GM19351 (cell line): ENCODE measurements around the gene TMCC3.
"Not testable (repeated sequence)": the region's sequence is repeated elsewhere in the genome, so short reads cannot be mapped to it uniquely, and the experiment has no call there.

Source experiments
- ATAC-seq: cut with Tn5 transposase; IDR thresholded peaks from one replicate; pipeline ENCODE4 v1.9.1; 2021; ENCODE audit warnings: mild to moderate bottlenecking, moderate library complexity; ENCODE audit not compliant: unreplicated experiment

TMCC3 gene

DNA sequence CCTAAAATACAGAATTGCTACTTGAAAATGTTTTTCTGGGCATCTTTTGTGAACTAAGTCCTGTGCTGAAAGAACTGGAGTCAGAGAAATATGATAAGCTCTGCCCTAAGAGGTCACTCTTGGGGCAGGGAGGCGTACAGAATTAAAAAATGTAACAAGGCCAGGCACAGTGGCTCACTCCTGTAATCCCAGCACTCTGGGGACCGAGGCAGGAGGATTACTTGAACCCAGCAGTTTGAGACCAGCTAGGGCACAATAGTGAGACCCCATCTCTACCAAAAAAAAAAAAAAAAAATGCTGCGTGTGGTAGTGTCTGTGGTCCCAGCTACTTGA is 46.0 kb downstream of the TMCC3 start:
- ATAC-seq, result no peak

DNA sequence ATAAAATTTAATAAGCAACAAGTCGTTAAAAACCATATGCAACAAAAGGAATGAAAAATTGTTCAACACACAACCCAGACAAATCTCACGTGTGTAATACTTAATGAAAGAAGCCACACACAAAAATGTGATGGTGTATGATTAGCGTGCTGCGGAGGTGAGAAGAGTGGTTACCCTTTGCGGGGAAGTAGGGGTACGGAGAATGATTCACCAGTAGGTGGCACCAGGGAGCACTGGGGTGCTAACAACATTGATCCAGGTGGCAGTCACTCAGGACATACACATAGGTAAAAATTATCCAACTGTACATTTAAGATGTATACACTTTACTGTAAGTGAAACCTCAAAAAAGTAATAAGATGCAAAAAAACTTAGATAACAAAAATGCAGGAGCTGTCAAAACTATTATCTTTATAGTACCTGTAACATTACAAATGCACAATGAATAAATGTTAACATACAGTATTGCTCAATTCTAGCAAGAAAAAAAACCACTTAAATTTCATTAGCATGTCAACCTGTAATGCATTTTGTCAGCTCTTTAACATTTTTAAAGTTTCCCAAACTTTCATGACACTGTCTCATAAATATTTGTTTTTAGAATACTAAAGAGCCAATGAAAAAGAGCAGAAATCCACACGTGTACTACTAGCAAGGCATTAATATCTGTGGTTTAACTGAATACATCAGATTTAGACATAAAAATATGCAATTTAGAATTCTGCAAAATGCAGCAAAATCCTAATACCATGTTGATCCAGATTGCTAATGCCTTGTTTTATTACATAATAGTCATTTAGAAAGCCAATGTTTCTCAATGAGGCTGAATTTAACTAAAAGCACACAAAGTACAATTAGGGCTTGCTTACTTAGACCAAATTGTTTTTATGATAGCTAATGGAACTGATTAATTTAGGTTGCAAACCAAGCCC is 46.7 kb downstream of the TMCC3 start:
- ATAC-seq, result no peak

DNA sequence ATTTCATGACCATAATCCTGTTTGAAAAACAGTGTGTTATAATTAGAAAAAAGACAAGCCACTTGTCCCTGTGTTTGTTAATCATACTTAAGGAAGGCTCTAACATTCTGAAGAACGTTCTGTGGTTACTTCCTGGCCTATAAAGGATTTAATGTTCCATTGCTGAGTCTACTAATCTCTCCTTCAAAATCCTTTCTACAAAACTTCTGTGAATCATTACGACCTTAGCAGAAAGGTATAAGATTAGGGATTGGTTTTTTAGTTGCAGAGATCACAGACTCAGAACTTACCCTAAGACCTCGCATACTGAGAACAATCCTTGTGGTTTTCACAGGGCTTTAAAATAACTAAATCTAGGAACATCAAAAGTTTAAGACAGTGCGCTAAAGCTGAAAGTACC is 48.3 kb downstream of the TMCC3 start:
- no peak for ATAC-seq

DNA sequence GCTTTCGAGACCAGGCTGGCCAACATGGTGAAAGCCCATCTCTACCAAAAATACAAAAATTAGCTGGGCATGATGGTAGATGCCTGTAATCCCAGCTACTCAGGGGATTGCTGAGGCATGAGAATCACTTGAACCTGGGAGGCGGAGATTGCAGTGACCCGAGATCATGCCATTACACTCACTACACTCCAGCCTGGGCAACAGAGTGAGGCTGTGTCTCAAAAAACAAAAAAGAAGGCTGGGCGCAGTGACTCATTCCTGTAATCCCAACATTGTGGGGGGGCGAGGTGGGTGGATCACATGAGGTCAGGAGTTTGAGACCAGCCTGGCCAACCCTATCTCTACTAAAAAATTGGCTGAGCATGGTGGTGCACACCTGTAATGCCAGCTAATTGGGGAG is 49.0 kb downstream of the TMCC3 start:
- not testable (repeated sequence) for ATAC-seq

DNA sequence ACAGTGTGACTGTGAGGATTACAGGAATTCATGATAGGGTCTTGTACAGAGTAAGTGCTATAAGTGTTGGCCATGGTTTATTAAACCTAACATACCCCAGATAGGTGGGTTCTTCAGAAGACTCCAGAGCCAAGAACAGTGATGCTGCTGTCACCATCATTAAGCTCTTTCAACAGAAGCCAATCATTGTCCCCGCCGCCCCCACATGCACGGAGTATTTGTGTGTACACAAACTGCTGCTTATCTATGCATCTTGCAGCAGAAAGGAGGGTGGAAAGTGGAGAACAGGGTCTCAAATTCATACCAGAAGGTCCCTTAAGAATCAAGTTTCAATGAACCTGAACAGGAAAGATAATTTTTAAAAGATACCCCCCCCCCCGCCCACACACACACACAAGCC is 51.2 kb downstream of the TMCC3 start:
- ATAC-seq, result no peak

DNA sequence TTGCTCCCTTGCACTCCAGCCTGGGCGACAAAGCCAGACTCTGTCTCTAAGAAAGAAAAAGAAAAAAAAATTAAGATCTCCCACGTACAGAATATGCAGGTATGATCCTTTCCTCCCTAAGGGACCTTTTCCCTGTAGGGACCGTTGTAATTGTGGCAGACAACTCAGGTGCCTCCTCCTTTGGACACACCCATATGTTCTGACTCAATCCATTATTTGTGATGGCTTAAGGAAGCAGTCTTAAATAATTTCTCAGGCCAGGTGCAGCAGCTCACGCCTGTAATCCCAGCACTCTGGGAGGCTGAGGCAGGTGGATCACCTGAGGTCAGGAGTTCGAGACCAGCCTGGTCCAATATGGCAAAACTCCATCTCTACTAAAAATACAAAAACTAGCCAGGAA is 53.1 kb downstream of the TMCC3 start:
- ATAC-seq, result no peak

DNA sequence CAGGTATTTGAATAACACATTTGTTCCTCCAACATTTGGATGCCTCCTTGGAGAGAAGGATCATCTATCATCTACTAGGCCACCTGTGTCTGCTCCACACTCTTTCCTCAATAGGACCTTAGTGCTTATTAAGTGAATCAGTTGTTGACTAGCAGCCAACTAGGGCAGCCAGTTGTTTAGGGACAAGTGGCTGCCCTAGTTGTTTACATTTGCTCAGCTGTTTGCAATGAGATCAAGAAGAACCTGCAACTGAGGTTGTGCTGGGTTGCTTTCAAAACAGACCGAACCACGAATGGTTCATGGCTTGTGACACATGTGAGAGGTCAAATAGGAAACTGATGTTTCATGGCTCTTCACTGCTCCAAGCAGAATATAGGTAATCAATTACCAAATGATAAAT is 53.8 kb downstream of the TMCC3 start:
- ATAC-seq, result no peak

DNA sequence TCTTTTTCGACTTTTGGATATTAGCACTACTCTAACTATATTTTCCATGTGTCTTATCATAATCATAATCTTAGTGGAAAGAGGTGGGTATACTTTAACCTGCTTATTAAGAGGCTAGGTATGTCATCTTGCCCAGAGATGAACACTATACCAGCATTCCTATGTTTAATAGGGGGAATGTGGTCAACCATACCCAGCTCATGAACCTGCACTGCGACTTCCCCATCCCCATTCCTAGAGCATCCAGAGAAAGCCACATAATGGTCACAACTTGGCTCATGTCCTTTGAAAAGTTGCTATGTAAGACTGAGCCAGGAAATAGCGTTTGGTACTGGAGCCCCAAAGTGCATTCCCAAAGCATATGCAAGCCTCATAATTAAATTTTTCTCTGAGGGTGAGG is 55.2 kb downstream of the TMCC3 start:
- ATAC-seq, result no peak

DNA sequence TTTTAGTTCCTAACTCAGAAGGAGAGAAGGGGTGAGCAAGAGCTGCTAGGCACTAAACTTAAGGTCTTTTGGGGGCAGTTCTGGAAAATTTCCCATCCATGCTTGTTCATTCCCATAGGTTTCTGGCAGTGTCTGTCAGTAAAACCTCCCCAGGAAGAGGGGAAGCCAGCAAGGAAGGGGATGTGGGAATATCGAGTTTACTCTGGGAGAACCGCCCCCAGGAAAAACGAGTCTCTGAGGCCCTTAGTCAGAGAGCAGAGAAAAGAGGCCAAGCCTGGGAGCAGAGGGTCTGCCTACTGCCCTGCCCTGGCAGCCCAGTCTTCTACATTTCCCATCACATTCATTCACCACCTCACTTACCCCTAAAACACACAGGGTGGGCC is 55.9 kb downstream of the TMCC3 start:
- ATAC-seq, result no peak

DNA sequence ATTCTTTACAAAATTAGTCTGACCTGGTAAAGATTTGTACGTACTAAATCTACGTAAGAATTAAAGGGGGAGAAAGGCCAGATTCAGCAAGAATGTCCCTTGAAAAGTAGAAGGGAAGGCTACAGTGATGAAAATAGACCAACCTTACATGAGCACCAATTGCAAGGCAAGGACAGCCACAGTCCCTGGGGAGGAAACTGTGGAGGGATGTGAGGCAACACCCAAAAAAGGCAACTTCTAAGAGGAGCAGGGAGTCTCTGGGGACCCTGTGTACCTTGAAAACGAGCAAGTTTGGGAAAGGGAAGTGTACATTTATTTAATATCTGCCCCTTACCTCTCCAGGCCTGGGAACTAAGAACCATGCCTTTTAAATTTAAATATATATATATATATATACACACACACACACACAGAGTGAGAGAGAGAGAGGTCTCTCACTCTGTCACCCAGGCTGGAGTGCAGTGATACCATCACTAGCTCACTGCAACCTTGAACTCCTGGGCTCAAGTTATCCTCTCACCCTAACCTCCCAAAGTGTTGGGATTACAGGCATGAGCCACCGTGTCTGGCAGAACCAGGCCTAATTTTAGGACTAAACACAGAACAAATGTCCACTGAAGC is 56.4 kb downstream of the TMCC3 start:
- no peak for ATAC-seq

DNA sequence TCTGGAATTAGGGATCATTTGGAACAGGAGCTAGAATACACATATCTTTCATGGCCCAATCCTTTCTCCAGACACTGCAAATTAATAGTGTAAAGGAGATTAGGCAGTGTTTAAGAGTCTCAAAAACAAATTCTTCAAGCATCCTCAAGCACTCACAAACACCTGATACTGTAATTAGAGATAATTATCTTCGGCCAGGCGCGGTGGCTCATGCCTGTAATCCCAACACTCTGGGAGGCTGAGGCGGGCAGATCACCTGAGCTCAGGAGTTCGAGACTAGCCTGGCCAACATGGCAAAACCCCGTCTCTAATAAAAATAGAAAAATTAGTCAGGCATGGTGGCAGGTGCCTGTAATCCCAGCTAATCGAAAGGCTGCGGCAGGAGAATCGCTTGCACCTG is 57.6 kb downstream of the TMCC3 start:
- ATAC-seq, result not testable (repeated sequence)

DNA sequence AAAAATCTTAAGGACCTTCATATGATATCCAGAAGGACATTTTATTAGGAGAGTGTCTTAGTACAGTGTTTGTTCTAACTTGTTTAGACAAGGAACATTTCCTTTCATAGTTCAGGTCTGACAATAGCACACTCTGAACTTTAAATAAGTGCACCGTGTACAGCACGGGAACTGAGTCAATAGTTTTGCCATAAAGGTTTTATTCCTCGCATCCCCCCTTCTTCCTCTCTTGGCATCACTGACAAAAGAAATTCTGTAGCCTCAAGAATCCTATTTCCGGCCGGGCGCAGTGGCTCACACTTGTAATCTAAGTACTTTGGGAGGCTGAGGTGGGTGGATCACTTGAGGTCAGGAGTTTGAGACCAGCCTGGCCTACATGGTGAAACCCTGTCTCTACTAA is 58.3 kb downstream of the TMCC3 start:
- no peak for ATAC-seq

DNA sequence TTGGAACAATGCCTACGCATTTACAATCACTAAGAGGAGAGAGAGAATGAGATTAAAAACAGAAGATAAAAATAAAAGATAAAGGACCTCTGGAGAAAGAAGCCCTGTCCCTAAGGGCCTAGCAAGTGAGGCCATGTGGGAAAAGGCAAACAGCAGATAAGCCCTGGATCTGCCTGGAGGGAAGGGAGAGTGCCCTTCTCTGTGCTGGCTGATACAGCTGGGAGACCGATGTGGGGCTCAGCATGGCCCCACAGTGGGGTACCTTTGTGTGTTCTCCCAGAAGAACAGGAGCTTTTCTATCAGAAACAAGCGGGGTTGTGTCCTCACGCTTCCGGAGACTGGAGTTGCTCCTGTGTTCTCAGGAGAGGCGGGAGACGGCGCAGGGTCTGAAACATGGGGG is 59.9 kb downstream of the TMCC3 start:
- no peak for ATAC-seq

DNA sequence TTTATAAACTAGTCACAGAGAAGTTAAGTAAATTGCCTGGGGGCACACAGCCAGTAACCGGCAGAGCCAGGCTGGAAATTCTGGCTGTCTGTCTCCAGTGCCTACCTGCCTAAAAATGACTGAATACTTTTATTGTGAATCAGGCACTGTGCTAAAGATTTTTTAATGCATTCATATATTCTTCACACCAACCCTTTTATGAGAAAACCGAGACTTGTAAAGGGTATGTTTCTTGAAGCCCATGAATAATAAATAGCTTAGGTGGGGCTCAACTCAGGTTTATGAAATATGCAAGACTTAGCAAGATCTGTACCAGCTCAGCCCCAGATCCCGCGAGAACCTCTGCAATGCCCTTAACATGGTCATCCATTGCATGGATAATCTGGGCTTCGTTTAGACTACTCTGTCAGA is 60.8 kb downstream of the TMCC3 start:
- no peak for ATAC-seq

DNA sequence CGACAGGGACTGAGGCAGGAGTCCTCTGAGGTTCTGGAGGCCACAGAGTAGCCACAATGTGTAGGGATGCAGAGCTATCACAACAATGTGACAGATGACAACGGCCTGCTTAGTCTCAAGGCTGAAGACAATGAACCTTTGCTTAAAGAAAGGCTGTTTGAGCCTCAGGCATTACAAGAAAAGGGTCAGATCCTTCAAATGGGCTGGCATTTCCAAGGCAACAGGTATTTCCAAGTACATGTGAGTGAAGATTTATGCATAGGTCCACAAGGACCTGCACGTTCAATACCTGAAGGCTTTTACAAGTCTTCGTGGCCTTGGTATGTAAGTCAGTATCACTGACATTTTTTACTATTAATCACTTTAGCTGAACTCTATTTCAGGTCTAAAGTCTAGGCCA is 62.0 kb downstream of the TMCC3 start:
- no peak for ATAC-seq

DNA sequence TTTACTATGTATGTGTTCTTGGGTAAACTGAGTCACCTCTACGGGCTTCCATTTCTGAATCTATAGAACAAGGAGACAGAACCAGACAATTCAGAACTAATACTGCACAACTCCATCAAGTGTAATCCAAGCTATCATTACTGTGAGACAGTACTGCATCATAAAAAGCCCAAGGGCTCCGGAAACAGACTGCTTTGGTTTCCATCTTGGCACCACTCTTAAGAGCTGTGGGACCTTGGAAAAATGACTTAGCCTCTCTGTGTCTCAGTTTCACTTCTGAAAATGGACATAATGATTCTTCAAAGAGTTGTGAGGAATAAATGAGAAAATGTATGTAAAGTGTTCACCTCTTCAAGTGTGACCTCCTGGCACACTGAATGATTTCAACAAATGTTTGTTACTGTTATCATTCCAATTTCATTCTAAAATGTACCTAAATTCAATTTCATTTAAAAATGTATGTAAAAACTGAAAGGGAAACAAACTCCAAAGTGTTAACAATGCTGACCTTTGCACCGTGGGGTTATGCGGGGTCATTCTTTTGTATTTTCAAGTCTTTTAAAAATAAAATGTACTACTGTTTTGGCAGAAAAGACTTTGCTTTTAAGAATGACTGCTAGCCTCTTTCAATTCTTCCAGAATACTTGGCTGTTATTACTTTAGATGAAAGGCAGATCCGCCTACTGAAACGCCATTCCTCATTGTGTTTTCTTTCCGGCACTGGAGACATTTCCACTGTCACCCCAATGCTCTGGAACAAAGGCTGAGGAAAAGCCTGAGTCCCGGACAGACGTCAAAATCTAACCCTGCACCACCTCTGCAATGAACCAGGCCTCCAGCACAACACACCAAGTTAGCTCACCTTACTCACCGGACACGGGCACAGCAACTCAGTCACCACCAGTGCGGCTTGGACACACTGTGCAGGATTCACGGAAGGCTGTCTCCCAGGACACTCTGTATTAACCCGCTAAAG is 62.8 kb downstream of the TMCC3 start:
- no peak for ATAC-seq

DNA sequence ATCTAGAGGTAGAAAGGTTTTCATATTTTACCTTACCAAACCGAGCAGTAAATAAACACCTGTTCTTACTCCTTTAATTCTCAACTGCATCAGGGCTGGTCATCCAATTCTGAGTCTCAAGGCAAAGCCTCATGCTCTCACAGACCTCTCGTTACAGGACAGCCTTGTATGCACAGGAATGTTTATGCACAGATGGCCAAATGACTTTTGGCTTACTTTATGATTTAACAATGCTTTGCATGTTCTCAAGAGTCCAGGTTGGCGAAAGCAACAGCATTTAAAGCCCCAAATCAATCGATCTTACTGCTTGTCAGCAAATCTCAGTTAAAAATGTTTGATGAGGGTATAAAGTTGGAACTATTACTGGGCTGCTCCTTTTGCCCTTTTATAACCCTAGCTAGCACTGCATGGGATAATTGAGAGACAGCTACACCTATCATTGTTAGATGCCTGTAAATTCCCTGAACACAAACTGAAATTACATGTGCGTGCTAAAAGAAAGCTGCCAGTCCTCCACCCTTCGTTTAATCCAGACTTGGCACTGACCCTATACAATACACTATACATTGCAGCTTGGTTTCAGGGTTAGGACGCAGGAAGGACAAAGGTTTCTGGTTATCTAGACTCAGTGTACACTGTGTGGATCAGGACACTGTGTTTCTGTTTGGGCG is 63.6 kb downstream of the TMCC3 start:
- no peak for ATAC-seq

DNA sequence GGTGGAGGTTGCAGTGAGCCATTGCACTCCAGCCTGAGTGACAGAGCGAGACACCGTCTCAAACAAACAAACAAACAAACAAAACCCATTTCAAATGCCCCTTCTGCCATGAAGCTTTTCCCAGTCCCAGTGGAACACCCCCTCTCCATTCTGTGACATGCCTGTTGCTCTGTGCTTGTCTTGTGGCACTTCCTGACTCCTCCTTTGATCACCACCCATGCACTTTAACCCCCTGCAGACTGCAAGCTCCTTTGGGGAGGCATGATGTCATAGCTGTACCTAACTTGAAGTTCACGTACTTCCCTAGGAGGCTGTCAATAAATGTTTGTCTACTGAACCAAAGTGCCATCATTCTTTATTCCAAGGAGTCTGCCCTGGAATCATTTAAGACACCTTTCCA is 64.7 kb downstream of the TMCC3 start:
- ATAC-seq, result no peak

DNA sequence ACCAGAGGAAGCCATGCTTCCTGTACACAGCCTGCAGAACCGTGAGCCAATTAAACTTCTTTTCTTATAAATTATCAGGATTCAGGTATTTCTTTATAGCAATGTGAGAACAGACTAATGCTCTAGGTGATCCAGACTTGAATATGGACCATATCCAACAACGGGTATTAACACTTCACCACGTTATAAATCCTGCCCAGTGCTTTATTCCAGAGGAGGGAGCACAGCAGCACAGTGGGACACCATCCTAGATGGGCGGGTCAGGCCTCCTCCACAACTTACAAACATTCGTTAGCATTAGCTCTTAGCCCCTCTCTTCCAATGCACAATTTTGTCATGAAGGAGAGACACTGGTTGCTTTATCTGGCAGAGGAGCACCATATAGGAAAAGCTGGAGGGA is 66.0 kb downstream of the TMCC3 start:
- ATAC-seq, result no peak

DNA sequence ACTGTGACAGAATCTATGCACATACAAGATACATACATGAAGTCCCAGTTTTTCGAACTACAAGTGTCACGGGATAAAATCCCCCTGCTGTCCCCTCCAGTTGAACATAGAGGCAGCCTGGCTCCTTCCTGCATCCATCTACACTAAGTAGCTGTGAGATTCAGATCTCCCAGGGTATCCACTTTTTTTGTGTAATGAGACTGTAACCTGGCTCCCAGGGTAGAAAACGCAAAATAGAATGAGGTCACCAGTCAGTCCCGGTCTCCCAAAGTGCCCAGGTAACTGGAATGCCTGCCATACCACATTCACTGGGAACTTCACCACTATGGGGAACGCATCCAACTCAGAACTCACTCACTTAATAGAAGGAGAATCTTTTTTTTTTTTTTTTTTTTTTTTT is 67.8 kb downstream of the TMCC3 start:
- no peak for ATAC-seq
